GM21360 (cell line): ENCODE measurements around the gene MTA1.

Experiments used
- ATAC-seq: cut with Tn5 transposase; IDR thresholded peaks from one replicate; pipeline ENCODE4 v1.9.1; 2021; ENCODE audit warnings: mild to moderate bottlenecking, moderate library complexity; ENCODE audit not compliant: unreplicated experiment

The MTA1 gene

GRCh38 chr14:105508601-105509000 is 89.0 kb downstream of the MTA1 start:
- ATAC-seq = no peak

GRCh38 chr14:105517096-105517495 is 97.5 kb downstream of the MTA1 start:
- no peak for ATAC-seq

GRCh38 chr14:105519946-105520698 is 100.5 kb downstream of the MTA1 start:
- no peak for ATAC-seq
